GM10248 (cell line): ENCODE data around the gene ZNF500.

Experiments
- CTCF ChIA-PET: fragments of 300-600 bp; sonication (Branson Sonifier 250); formaldehyde crosslinking; extraction: SDS; loops from one replicate; lab custom pipeline; 2021; ENCODE audit warnings: antibody characterized with exemption; lab: Yijun Ruan, JAX
- POLR2A ChIA-PET: fragments of 350-650 bp; sonication (Branson Sonifier 250); formaldehyde crosslinking; extraction: SDS; loops from one replicate; lab custom pipeline; 2020; ENCODE audit warnings: antibody characterized with exemption; lab: Yijun Ruan, JAX
- DNase-seq: peaks from one replicate; pipeline ENCODE4 v3.0.0; 2012; ENCODE audit errors: extremely low spot score
- TF ChIP-seq, protein P1 (sequence below): IDR thresholded peaks from 2 replicates; pipeline ENCODE4 v1.5.1; 2012; ENCODE audit warnings: mild to moderate bottlenecking, low read depth; ENCODE audit errors: extremely low read depth, missing control alignments, control extremely low read depth

ZNF500 gene

DNA sequence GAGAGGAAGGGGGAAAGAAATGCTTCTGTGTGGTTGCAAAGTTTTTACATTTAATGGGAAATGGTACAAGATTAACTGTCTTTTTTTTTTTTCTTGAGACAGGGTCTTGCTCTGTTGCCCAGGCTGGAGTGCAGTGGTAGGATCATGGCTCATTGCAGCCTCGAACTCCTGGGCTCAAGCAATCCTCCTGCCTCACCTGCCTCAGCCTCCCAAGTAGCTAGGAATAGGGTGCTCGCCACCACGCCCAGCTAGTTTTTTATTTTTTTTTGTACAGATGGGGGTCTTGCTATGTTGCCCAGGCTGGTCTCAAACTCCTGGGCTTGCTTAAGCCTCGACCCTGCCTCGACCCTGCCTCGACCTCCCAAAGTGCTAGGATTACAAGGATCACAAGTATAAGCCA, 39.3 kb upstream of the ZNF500 start:
- DNase-seq, result no peak
- TF ChIP-seq, protein P1, sequence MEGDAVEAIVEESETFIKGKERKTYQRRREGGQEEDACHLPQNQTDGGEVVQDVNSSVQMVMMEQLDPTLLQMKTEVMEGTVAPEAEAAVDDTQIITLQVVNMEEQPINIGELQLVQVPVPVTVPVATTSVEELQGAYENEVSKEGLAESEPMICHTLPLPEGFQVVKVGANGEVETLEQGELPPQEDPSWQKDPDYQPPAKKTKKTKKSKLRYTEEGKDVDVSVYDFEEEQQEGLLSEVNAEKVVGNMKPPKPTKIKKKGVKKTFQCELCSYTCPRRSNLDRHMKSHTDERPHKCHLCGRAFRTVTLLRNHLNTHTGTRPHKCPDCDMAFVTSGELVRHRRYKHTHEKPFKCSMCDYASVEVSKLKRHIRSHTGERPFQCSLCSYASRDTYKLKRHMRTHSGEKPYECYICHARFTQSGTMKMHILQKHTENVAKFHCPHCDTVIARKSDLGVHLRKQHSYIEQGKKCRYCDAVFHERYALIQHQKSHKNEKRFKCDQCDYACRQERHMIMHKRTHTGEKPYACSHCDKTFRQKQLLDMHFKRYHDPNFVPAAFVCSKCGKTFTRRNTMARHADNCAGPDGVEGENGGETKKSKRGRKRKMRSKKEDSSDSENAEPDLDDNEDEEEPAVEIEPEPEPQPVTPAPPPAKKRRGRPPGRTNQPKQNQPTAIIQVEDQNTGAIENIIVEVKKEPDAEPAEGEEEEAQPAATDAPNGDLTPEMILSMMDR, result no peak
- ChIA-PET POLR2A (no interaction called here), CTCF (interaction anchor here (0.6 to 1.3 kb wide), 2 partner anchors 13 to 14 kb away, joined by 3 read pairs; no protein-coding TSS in a partner anchor)

DNA sequence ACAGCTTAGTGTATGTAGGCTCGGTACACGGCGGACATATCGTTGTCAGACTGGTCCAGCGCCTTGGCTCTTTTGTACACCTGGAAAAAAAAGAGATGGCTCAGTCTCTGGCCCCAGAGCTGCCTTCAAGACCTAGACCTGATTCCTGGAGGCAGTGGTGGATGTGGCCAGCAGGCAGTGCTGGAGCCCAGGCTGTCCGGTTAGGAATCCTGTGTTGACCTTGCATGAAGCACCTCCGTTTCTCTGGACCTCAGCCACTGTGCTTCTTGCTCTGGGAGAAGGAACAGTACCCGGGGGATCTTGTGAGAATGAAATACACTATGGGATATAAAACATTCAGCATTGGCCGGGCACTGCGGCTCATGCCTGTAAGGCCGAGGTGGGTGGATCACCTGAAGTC, 38.3 kb upstream of the ZNF500 start:
- TF ChIP-seq, protein P1, result no peak
- ChIA-PET CTCF (no interaction called here), POLR2A (no interaction called here)
- no peak for DNase-seq

DNA sequence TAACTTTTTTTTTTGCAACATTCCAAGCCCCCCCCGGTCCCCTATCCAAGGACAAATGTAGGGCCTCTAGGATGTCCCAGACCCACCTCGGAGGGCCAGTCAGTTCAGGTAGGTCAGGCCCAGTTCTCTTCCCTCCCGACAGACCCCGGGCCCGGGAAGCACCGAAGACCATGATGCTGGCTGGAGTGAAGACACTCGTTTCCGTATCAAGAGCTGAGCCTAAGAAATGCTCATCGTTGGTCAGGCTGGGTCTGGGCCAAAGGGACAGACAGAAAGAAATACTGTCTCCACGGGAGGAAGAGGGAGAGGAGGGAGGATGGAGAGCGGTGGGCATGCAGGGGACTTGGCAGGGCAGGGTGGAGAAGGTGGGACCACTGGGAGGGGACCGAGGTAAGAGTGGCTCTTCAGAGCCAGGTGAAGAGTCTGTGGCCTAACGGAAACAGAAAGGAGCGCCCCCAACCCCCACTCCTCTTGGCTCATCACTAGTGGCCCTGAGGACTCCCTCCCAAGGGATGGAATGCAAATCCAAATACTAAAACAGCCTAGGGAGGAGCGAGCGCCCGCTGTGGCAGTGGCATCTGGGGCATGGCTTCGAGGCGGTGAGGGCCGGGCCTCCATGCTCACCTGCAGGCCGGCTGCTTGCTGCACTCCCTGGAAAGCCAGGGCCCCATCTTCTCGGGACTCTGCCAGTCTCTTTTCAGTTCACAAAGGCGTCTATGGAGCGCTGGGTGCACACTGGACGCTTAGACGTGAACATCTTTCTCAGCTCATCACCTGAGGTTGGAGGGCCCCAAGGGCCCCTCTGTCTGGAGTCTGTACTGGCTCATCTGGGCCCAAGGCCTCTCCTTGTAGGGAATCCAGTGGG, 37.2 kb upstream of the ZNF500 start:
- CTCF ChIA-PET, result no interaction called here
- DNase-seq, result no peak
- TF ChIP-seq, protein P1, result no peak
- POLR2A ChIA-PET, result interaction anchor here (0.6 kb wide), 1 partner anchor 26 kb away, joined by 3 read pairs; no protein-coding TSS in a partner anchor

DNA sequence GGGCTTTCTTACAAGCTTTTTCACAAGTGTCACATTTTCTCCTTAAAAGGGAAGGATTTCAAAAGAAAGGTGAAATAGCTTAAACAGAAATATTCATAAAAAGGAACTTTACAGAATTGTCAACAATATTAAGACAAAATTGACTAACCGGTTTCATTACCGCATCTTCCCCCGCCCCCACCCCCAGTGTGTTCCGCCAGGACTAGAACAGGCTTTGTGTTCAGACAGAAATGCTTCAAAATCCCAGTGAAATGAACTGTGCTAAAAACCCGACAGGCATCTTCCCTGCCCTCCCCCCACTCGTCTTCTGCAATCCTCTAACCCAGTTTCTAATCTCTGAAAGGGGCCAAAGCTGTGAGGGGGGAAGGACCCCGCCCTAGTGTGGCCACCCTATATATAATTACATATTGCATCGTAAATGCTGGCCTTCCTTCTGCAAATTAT, 36.5 kb upstream of the ZNF500 start:
- TF ChIP-seq, protein P1, result no peak
- DNase-seq, result no peak
- ChIA-PET POLR2A (no interaction called here), CTCF (interaction anchor here (1.0 to 1.8 kb wide), 4 partner anchors 9 to 296 kb away, joined by 3 to 4 read pairs (median 4); no protein-coding TSS in a partner anchor)

DNA sequence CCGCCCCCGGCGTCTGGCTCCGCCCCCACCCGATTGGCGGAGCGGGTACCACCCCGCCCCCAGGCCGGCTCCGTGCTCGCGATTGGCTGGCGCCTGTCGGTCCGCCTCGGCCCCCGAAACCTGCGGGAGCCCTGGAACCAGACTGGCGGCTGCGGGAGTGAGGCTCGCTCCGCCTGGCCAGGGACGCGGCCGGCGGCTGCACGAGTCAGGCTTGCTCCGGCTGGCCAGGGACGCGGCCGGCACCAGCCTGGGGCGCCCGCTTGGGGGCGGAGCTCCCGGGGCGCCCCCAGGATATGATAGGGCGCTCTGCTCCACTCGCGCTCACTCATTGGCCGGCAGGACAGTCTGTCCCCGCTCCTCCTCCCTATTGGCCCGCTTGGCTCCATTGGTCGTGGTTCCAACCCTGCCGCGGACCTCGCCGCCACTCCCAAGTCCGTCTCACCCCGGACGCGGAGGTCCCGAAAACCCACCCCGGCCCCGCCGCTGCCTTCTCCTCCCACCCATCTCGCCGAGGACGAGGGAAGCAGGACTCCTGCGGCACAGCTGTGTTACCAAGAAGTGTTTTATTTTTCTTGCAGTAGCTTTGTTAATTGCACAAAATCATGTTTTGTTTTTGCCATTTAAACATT, 35.8 kb upstream of the ZNF500 start:
- peak; percentile 98 for DNase-seq
- ChIA-PET POLR2A (no interaction called here), CTCF (interaction anchor here (1.0 to 1.8 kb wide), 4 partner anchors 9 to 296 kb away, joined by 3 to 4 read pairs (median 4); no protein-coding TSS in a partner anchor)
- TF ChIP-seq, protein P1, result no peak

DNA sequence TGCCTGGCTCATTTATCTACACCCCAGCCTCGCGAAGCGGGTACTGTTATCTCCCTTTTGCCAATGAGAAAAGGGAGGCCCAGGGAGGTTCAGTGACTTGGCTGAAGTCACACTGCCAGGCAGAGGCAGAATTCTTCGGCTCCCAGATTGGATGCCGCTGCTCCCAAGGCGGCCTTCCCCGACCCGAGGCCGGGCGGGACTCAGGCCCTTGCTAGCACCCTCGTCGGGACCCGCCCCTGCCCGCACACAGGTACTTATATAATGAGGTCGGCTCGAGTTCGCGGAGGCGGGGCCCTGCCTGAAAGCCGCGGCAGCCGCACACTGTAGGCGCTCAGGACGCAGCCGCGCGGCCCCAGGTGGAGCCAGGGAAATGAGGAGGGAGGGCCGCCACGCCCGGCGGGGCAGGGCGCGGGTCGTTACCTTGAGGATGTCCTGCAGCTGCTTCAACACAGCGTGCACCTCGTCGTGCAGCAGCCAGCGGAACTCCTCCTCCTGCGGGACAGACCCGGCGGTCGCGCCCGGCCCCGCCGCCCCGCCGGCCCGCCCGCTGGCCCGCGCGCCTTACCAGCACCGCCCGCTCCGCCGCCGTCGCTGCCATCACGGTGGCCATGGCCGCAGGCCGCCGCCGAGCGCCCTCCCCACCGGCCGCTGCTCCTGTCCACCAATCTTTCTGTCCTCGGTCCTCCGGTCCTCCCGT, 35.1 kb upstream of the ZNF500 start, which contains the start of gene ROGDI:
Gene ROGDI (minus strand): TSS at position 672 of the 697 bp plus-strand sequence. CDS start 62 bp downstream, at position 610.
- CTCF ChIA-PET, result interaction anchor here (1.0 to 1.8 kb wide), 4 partner anchors 10 to 295 kb away, joined by 3 to 4 read pairs (median 4); no protein-coding TSS in a partner anchor
- DNase-seq, result peak; percentile 85

More for the DNA sequence above, 35.1 kb upstream of the ZNF500 start, which contains the start of gene ROGDI:
- POLR2A ChIA-PET, result interaction anchor here (1.3 kb wide), 1 partner anchor 30 kb away, joined by 3 read pairs; no protein-coding TSS in a partner anchor
- TF ChIP-seq, protein P1, result no peak
